Stimulated activated CD8-positive, alpha-beta memory T cell treated with anti-CD3 and anti-CD28 coated beads, Interleukin-12 subunit alpha, Interleukin-12 subunit beta, amount 100 ng/mL, for 4 hours (primary cell): ENCODE measurements around the gene NDUFA9.

Experiments used
- DNase-seq: peaks from one replicate; pipeline ENCODE4 v3.0.0-alpha.2; 2020; ENCODE audit warnings: low read depth

The NDUFA9 gene

GRCh38 chr12:4648501-4649357 lies at the start of gene NDUFA9, which contains the start of gene AKAP3:
TSS of gene NDUFA9 (plus strand) at chr12:4649114. CDS start at chr12:4649127, 13 bp downstream.
TSS of gene AKAP3 (minus strand) at chr12:4649051. CDS start at chr12:4638196, 10,855 bp downstream.
- peak; percentile 57 for DNase-seq

GRCh38 chr12:4603421-4603820 lies 45.5 kb upstream of the NDUFA9 start:
- no peak for DNase-seq

DNA sequence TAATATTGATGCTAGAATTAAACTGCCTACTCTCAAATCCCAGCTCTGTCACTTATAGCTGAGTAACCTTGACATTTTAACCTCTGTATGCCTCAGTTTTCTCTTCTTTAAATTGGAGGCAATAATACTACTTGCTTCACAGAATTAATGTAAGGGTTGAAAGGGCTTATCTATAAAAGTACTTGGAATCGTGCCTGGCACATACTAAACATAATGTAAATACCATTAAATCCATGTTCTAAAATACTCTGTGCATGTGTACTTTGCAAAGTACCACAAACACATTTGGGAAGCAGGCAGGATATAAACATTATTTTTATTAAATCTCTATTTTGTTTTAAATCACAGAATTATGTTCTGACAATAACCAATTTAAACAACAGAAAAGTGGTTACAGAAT lies 45.0 kb upstream of the NDUFA9 start:
- no peak for DNase-seq

DNA sequence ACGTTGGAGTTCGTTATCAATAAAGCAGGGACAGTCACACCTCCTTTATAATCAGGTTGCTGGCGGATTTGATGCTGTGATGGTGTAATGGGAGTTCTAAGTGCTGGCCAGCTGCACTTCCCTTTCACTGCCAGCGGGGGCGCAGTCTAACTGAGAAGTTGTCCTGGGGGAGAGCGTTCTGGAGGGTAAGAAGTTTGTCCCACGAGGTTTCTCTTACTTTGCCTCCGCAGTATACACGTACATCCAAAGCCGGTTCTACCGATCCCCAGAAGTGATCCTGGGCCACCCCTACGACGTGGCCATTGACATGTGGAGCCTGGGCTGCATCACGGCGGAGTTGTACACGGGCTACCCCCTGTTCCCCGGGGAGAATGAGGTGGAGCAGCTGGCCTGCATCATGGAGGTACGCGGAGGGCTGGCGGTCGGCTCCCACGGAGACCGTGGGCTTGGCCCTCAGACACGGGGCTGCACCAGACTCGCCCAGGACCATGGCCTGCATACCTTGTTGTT lies 44.2 kb upstream of the NDUFA9 start:
- peak; percentile 58 for DNase-seq

GRCh38 chr12:4607056-4607455 lies 41.9 kb upstream of the NDUFA9 start:
- DNase-seq = no peak

- no peak for DNase-seq
These were observed 39.8 kb upstream of the NDUFA9 start for GRCh38 chr12:4609071-4609470.

DNA sequence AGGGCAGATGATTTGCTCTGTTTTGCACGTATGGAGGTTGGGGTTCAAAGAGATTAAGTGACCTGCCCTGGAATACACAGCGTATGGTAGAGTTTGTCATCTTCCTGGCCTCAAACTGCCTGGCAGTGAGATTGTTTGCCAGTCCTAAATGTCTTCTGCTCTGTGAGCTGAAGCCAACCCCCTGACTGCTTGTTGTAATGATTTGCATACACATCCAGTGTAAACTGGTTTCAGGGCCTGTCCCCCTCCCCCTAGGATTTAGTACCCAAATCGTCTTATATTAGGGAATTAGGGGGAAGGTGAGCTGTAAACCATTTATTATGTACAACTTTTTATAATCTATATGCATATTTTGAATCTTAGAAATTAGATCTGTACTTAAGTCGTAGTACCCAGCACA lies 38.4 kb upstream of the NDUFA9 start:
- DNase-seq = no peak

- no peak for DNase-seq
These were observed 33.2 kb upstream of the NDUFA9 start for GRCh38 chr12:4615667-4616066.

- no peak for DNase-seq
These were observed 27.4 kb upstream of the NDUFA9 start for GRCh38 chr12:4621511-4621910.

- no peak for DNase-seq
These were observed 22.4 kb upstream of the NDUFA9 start for GRCh38 chr12:4626543-4626942.

DNA sequence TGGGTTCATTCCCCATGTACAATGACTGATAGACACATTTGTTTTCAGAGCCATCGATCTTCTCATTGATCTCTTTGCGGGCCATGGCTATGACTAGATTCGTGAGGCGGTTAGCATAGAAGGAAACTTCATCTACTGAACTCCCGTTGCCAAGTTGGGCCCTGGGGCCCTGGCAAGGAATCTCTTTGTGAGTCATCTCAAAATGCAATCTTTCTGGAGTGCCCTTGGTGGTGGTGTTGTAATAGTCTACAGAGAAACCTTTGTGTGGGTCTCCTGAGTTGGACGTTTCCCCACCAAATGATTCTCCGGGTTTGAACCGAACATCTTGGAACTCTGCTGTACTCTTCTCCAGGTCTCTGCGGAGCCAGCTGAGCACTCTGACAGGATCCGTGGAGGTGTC lies 20.5 kb upstream of the NDUFA9 start:
- no peak for DNase-seq

DNA sequence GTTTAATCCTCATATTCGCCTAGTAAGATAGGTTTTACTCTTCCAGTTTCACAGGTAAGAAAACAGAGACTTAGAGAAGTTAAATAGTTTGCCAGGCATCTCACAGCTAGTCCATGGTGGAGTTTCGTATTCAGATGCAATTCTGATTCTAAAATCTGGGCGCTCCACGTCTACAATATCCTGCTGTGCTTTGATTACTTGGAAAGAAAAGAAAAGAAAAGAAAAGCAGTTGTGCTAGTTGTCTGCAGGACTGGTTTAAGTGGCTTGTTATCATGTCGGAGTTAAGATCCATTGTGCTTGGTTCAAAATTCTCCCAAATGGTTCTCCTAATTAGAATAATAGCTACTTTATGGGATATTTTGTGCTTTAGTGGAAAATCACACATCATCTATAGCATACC lies 18.7 kb upstream of the NDUFA9 start:
- DNase-seq = no peak

- no peak for DNase-seq
These were observed 5.2 kb upstream of the NDUFA9 start for GRCh38 chr12:4643747-4644146.

GRCh38 chr12:4645023-4645422 lies 3.9 kb upstream of the NDUFA9 start:
- no peak for DNase-seq

DNA sequence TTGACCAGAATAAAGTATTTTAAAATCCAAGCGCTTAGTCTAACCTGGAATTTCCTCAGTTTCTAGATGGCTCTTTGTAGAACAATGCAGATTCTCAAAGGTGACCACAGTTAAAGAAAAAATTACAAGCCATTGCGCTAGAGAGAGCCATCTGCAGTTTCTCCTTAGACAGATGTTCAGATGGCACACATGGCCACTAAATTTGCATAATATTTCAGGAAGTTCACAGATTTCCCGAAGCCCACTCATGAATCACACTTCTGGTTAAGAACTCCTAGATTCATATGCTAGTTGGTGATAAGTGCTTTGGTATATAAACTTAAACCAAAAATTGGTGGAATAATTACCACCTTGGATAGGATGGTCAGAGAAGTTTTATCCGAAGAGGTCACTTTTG lies 812 bp upstream of the NDUFA9 start:
- no peak for DNase-seq

DNA sequence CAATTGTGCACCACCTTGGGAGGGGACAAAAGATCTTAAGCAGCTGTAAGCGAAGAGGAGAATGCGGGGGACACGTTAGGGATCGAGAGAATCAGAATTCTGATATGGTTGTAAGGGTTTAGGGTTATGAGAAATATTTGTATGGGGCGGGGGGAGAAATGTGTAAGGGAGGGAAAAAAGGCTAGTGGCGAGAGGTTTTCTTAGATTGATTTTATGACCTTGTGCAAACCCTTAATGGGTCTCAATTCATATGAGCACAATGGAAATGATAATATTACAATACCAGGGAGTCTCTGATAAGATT lies 396 bp downstream of the NDUFA9 start:
- DNase-seq = no peak

DNA sequence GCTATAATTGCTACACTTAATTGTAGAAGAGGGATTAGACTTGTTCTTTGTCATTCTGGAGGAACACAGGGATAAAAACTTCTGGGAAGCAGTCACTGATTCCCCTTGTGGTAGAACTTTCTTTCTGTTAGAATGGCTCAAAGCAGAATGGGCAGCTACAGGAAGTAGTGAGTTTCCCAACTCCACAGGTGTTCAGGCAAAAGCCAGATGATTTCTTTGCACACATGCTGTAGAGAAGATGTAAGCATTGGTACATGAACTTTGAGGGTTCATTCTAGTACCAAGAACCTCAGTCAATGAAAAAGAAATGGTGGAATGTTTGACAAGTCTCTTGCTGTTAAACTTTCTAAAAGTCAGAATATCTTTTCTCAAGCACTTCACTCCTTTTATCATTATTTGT lies 4.3 kb downstream of the NDUFA9 start:
- DNase-seq = no peak

- DNase-seq = no peak
These were observed 4.8 kb downstream of the NDUFA9 start for GRCh38 chr12:4653691-4654090.

GRCh38 chr12:4663971-4664505 lies 15.1 kb downstream of the NDUFA9 start:
- no peak for DNase-seq

DNA sequence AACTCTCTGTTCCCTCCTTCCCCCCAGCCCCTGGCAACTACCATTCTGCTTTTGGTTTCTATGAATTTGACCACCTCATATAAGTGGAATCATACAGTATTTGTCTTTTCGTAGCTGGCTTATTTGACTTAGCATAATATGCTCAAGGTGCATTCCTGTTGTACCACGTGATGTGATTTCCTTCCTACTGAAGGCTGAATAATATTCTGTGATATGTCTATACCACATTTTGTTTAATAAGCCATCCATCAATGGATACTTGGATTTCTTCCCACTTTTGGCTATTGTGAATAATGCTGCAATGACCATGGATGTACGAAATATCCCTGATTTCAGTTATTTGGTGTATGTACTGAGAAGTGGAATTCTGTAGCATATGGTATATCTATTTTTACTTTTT lies 16.3 kb downstream of the NDUFA9 start:
- no peak for DNase-seq

DNA sequence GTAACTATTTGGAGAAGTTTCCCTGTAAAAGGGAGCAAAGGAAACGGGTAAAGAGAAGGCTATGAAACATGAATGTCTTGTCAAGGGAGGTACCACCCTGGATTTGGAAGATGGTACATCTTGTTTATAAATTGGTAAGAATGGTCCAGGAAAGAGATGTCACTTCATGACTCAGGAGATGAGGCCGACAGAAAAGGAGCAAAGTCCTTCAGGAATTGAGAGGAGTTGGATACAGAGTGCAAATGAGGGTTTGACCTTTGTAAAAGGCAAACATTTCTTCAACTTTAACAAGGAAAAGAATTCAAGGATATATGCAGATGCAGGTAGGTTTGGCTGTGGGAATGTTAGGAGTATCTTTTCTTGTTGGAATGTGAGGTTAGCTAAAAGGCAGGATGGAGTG lies 30.8 kb downstream of the NDUFA9 start:
- no peak for DNase-seq

DNA sequence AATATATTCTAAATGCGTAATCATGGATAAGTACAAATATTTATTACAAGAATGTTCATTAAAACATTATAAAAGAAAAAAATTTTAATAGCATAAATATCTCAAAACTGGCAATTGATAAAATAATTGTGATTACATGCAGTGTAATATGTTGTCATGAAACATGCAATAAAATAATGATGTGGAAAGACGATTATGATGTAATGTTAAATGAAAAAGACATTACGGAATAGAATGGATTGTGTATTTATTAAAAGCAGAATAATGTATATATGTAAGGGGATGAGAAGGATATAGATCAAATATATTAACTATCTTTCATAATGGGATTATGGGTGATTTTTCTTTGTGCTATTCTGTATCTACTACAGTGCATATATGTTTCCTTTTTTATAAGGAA lies 32.8 kb downstream of the NDUFA9 start:
- no peak for DNase-seq

DNA sequence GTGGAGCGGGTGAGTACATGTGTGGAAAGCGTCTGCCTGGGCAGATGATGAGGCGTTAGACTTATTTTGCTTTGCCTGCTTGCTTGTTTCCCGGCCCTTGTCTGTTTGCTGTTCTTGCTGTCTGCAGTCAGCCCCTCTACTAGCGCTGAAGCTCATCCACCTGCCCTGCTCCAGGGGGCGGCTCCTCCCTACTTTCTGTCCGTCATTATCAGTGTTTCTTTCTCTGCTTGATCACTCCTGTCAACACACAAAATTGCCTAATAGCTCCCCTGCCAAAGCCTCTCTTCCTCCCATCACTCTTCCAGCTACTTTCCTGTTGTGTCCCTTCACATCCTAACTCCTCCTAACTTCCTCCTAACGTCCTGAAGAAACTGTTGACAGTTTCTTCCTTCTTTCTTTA lies 36.4 kb downstream of the NDUFA9 start:
- DNase-seq = no peak

DNA sequence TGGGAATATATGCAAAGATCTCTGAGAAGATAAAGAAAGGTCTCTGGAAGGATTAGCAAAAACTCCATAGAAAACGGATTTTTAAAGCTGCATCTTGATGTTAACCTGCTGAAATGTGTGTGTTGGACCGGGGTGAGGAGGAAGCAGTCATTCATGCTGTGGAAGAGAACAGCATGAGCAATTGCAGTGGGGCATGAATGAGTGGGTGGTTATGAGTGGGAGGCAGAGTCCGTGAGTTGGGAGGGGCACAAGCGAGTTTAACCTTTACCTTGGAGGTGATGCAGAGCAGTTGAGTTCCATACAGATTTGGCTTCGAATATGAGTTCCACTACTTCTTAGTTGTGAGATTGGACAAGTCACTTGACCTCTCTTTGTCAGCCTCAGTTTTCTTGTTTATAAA lies 41.8 kb downstream of the NDUFA9 start:
- DNase-seq = no peak
